H1 (cell line): ENCODE measurements around the gene OSBP2.

Experiments used
- EGR1 ChIP-seq: IDR thresholded peaks from 2 replicates; pipeline ENCODE4 v1.6.1; 2011; ENCODE audit warnings: low read depth, low read length, borderline replicate concordance
- GABPA ChIP-seq: IDR thresholded peaks from 2 replicates; pipeline ENCODE4 v1.6.1; 2011; ENCODE audit warnings: mild to moderate bottlenecking, low read length, moderate library complexity, borderline replicate concordance; ENCODE audit not compliant: insufficient read depth
- HDAC2 ChIP-seq, 2 experiments: fragments of 300-600 bp in 1 of 2; sonication (generic) in 1 of 2; IDR thresholded peaks; 2 replicates each; pipeline ENCODE4 v1.6.1; 2011 to 2012; ENCODE audit warnings: low read depth in 2 of 2, low read length in 2 of 2, mild to moderate bottlenecking in 2 of 2, moderate library complexity in 2 of 2, borderline replicate concordance in 1 of 2, inconsistent platforms in 1 of 2
- HDAC6 ChIP-seq: IDR thresholded peaks from one replicate; pipeline ENCODE4 v1.7.1; 2012; ENCODE audit warnings: low read depth, mild to moderate bottlenecking, inconsistent platforms, low read length, moderate library complexity
- MAFK ChIP-seq: IDR thresholded peaks from 2 replicates; pipeline ENCODE4 v1.6.1; 2012; ENCODE audit warnings: low read depth, mild to moderate bottlenecking, improper control_type of control experiment, low read length
- POLR2A ChIP-seq, 2 experiments: IDR thresholded peaks; 1 replicate in 1 of 2; 2 replicates in 1 of 2; pipeline ENCODE4 v1.6.1; 2011; ENCODE audit warnings: low read depth in 2 of 2, low read length in 2 of 2, mild to moderate bottlenecking in 2 of 2; ENCODE audit errors: control extremely low read depth in 1 of 2
- POLR2AphosphoS5 ChIP-seq: IDR thresholded peaks from 2 replicates; pipeline ENCODE4 v1.6.1; 2011; ENCODE audit warnings: low read depth, low read length
- SIN3A ChIP-seq, 2 experiments: IDR thresholded peaks in 1 of 2; conservative IDR thresholded peaks in 1 of 2; 2 replicates each; pipeline ENCODE4 v1.6.1; 2011 to 2012; ENCODE audit warnings: low read length in 2 of 2, improper control_type of control experiment in 1 of 2, low read depth in 1 of 2, mild to moderate bottlenecking in 1 of 2
- SP1 ChIP-seq: IDR thresholded peaks from 2 replicates; pipeline ENCODE4 v1.6.1; 2011; ENCODE audit warnings: low read depth, low read length
- SUZ12 ChIP-seq: fragments of 200-600 bp; sonication (generic); IDR thresholded peaks from 2 replicates; pipeline ENCODE4 v1.6.1; 2012; ENCODE audit warnings: mild to moderate bottlenecking, inconsistent platforms, low read length, moderate library complexity, mixed read lengths
- TCF12 ChIP-seq: IDR thresholded peaks from 2 replicates; pipeline ENCODE4 v1.6.1; 2011; ENCODE audit warnings: low read depth, mild to moderate bottlenecking, low read length
- TF ChIP-seq, protein P1 (sequence below), 3 experiments: IDR thresholded peaks; 1 replicate in 2 of 3; 2 replicates in 1 of 3; pipeline versions ENCODE4 v1.5.1 to v1.6.1; 2011; ENCODE audit warnings: low read length in 3 of 3, mild to moderate bottlenecking in 3 of 3, inconsistent platforms in 2 of 3, low read depth in 1 of 3, moderate library complexity in 1 of 3; ENCODE audit not compliant: insufficient read depth in 1 of 3; ENCODE audit errors: control extremely low read depth in 1 of 3
- TF ChIP-seq, protein P2 (sequence below): IDR thresholded peaks from 2 replicates; pipeline ENCODE4 v1.6.1; 2012; ENCODE audit warnings: inconsistent platforms
- TF ChIP-seq, protein P3 (sequence below): IDR thresholded peaks from 2 replicates; pipeline ENCODE4 v1.6.1; 2011; ENCODE audit warnings: low read depth, mild to moderate bottlenecking, low read length; ENCODE audit not compliant: insufficient read depth

DNA sequence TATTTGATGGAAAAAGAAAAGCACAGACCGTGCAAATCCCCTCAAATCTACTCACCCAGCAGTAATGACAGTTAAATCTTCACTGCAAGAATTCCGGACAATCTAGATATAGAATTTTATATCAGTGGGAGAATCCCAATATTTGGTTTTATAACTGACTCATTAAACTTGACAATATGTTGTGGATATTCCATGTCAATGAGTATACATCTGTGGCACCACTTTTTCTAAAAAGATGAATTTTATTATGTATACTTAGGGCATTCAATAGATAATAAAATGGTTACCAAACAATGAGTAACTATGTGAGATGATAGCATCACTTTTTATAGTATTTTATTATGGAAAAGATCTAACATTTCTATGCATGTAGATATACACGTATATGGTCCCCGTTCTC, 79.9 kb downstream of the OSBP2 start:
- no peak for TF ChIP-seq POLR2A (IDR thresholded peaks at IDR 0.05; ENCODE audit: control extremely low read depth in 1 of 2, low read depth in 2 of 2, low read length in 2 of 2)
- TF ChIP-seq, protein P1, sequence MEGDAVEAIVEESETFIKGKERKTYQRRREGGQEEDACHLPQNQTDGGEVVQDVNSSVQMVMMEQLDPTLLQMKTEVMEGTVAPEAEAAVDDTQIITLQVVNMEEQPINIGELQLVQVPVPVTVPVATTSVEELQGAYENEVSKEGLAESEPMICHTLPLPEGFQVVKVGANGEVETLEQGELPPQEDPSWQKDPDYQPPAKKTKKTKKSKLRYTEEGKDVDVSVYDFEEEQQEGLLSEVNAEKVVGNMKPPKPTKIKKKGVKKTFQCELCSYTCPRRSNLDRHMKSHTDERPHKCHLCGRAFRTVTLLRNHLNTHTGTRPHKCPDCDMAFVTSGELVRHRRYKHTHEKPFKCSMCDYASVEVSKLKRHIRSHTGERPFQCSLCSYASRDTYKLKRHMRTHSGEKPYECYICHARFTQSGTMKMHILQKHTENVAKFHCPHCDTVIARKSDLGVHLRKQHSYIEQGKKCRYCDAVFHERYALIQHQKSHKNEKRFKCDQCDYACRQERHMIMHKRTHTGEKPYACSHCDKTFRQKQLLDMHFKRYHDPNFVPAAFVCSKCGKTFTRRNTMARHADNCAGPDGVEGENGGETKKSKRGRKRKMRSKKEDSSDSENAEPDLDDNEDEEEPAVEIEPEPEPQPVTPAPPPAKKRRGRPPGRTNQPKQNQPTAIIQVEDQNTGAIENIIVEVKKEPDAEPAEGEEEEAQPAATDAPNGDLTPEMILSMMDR (IDR thresholded peaks at IDR 0.05; ENCODE audit: control extremely low read depth in 1 of 3, insufficient read depth in 1 of 3, low read depth in 1 of 3, low read length in 3 of 3), result no peak
- no peak for TF ChIP-seq SUZ12
- TF ChIP-seq SP1, result no peak
- TF ChIP-seq SIN3A (conservative IDR thresholded peaks at IDR 0.05 in 1 of 2, IDR thresholded peaks at IDR 0.05 in 1 of 2; ENCODE audit: low read depth in 1 of 2, low read length in 2 of 2), result no peak
- TF ChIP-seq, protein P2, sequence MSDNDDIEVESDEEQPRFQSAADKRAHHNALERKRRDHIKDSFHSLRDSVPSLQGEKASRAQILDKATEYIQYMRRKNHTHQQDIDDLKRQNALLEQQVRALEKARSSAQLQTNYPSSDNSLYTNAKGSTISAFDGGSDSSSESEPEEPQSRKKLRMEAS, result no peak
- no peak for TF ChIP-seq POLR2AphosphoS5
- TF ChIP-seq HDAC6, result no peak
- TF ChIP-seq, protein P3, sequence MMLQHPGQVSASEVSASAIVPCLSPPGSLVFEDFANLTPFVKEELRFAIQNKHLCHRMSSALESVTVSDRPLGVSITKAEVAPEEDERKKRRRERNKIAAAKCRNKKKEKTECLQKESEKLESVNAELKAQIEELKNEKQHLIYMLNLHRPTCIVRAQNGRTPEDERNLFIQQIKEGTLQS, result no peak
- no peak for TF ChIP-seq EGR1
- TF ChIP-seq HDAC2 (IDR thresholded peaks at IDR 0.05; ENCODE audit: borderline replicate concordance in 1 of 2, low read depth in 2 of 2, low read length in 2 of 2), result no peak
- TF ChIP-seq MAFK, result no peak
- no peak for TF ChIP-seq TCF12
- no peak for TF ChIP-seq GABPA
